HepG2 (cell line): ENCODE measurements around the gene PIGN. TPM values are rescaled to one million over a fixed set of nuclear protein-coding genes. Genes with fewer than 3 reads are reported as not detected.

ENCODE experiments used
- ATAC-seq: fragments of 200-7000 bp; cut with Tn5 transposase; 3 replicates; pipeline ENCODE4 v1.9.1; 2020; ENCODE audit warnings: mild to moderate bottlenecking, moderate library complexity
- BruUV-seq: library from RNA; stranded (reverse); fragments of 400-500 nt; replicated peaks from 2 replicates; lab custom pipeline; 2021; lab: Mats Ljungman, UMichigan
- CTCF ChIA-PET: fragments of 300-600 bp; formaldehyde crosslinking; extraction: SDS; loops from one replicate; lab custom pipeline; 2021; ENCODE audit warnings: low total read pairs, inconsistent platforms, low intra/inter-chr PET ratio; lab: Yijun Ruan, JAX
- POLR2A ChIA-PET: fragments of 350-600 bp; sonication (Branson Sonifier 250); formaldehyde crosslinking; loops from one replicate; lab custom pipeline; 2020; ENCODE audit warnings: antibody characterized with exemption, inconsistent platforms; lab: Yijun Ruan, JAX
- DNase-seq: peaks from one replicate; pipeline ENCODE4 v3.0.0-alpha.2; 2015; ENCODE audit warnings: low spot score
- FAIRE-seq: peaks from 3 replicates; lab custom pipeline; 2011; peaks lifted over from hg19 to GRCh38; lab: Jason Lieb, UNC
- H2AFZ ChIP-seq: one replicate; pipeline ENCODE4 v1.6.1; 2011; ENCODE audit warnings: low read length, inconsistent platforms
- H3K27ac ChIP-seq: fragments of 300-600 bp; 3 replicates; pipeline ENCODE4 v1.8.0; 2011; ENCODE audit warnings: mixed run types, mild to moderate bottlenecking, mixed read lengths, low read length, inconsistent platforms; ENCODE audit not compliant: insufficient read depth; ENCODE audit errors: extremely low read length
- H3K27me3 ChIP-seq, 2 experiments: fragments of 200-600 bp in 1 of 2; 2 replicates in 1 of 2; 3 replicates in 1 of 2; pipeline versions ENCODE4 v1.6.0 to v1.8.0; 2011; ENCODE audit warnings: low read length in 2 of 2, mild to moderate bottlenecking in 2 of 2, moderate library complexity in 2 of 2, inconsistent platforms in 1 of 2; ENCODE audit not compliant: insufficient read depth in 2 of 2, control insufficient read depth in 1 of 2
- H3K36me3 ChIP-seq, 2 experiments: fragments of 200-600 bp in 1 of 2; replicated peaks in 1 of 2; 2 replicates in 1 of 2; 3 replicates in 1 of 2; pipeline versions ENCODE4 v1.5.1 to v1.8.0; 2011; ENCODE audit warnings: low read length in 2 of 2, inconsistent platforms in 1 of 2; ENCODE audit not compliant: insufficient read depth in 2 of 2, control insufficient read depth in 1 of 2
- H3K4me1 ChIP-seq: 2 replicates; pipeline ENCODE4 v1.5.1; 2012; ENCODE audit warnings: low read length, inconsistent platforms; ENCODE audit not compliant: insufficient read depth
- H3K4me2 ChIP-seq: 2 replicates; pipeline ENCODE4 v1.6.0; 2011; ENCODE audit warnings: low read depth, low read length, inconsistent platforms
- H3K4me3 ChIP-seq, 3 experiments: fragments of 200-600 bp in 1 of 3; sonication (generic), shearing (Covaris generic) in 1 of 3; replicated peaks in 1 of 3; 2 replicates each; pipeline ENCODE4 v1.5.1; 2011 to 2016; ENCODE audit warnings: low read length in 3 of 3, inconsistent platforms in 2 of 3, low read depth in 2 of 3, mild to moderate bottlenecking in 2 of 3, control low read depth in 1 of 3, mixed read lengths in 1 of 3; ENCODE audit not compliant: insufficient read depth in 1 of 3
- H3K79me2 ChIP-seq: one replicate; pipeline ENCODE4 v1.6.1; 2011; ENCODE audit warnings: low read length, inconsistent platforms; ENCODE audit not compliant: insufficient read depth
- H3K9ac ChIP-seq: 2 replicates; pipeline ENCODE4 v1.6.0; 2011; ENCODE audit warnings: mild to moderate bottlenecking, low read depth, low read length, inconsistent platforms; ENCODE audit not compliant: insufficient read depth
- H3K9me3 ChIP-seq: 2 replicates; pipeline ENCODE4 v1.5.1; 2012; ENCODE audit warnings: mild to moderate bottlenecking, low read length
- H4K20me1 ChIP-seq: 2 replicates; pipeline ENCODE4 v1.6.0; 2011; ENCODE audit warnings: inconsistent platforms, mild to moderate bottlenecking, low read length, moderate library complexity; ENCODE audit not compliant: insufficient read depth
- ATF1 ChIP-seq: IDR thresholded peaks from 2 replicates; pipeline ENCODE4 v1.6.1; 2016; ENCODE audit warnings: mild to moderate bottlenecking, control low read depth
- DPF2 ChIP-seq: sonication (generic); formaldehyde crosslinking; IDR thresholded peaks from 2 replicates; pipeline ENCODE4 v1.4.0; 2020; ENCODE audit warnings: mild to moderate bottlenecking, low read depth, missing genetic modification reagents, borderline replicate concordance
- DR1 ChIP-seq: sonication (generic); formaldehyde crosslinking; IDR thresholded peaks from 2 replicates; pipeline ENCODE4 v1.8.0; 2021; ENCODE audit warnings: mild to moderate bottlenecking, missing genetic modification reagents, inconsistent platforms
- FOSL1 ChIP-seq: sonication (generic); formaldehyde crosslinking; IDR thresholded peaks from 2 replicates; pipeline ENCODE4 v1.9.0; 2021; ENCODE audit warnings: missing genetic modification reagents, borderline replicate concordance
- IKZF1 ChIP-seq: fragments of 450-650 bp; IDR thresholded peaks from 2 replicates; pipeline ENCODE4 v1.7.1; 2016
- LCORL ChIP-seq, 2 experiments: fragments of 450-650 bp in 1 of 2; sonication (generic) in 1 of 2; formaldehyde crosslinking in 1 of 2; IDR thresholded peaks; 2 replicates each; pipeline versions ENCODE4 v1.5.0 to v1.6.1; 2017 to 2020; ENCODE audit warnings: antibody characterized with exemption in 1 of 2, missing genetic modification reagents in 1 of 2
- PAWR ChIP-seq: sonication (generic); formaldehyde crosslinking; IDR thresholded peaks from 2 replicates; pipeline ENCODE4 v1.4.0; 2020; ENCODE audit warnings: missing genetic modification reagents, mild to moderate bottlenecking, borderline replicate concordance
- SMC3 ChIP-seq: IDR thresholded peaks from 2 replicates; pipeline ENCODE4 v1.6.1; 2011; ENCODE audit warnings: low read length, improper control_type of control experiment
- ZNF10 ChIP-seq: sonication (generic); formaldehyde crosslinking; IDR thresholded peaks from 2 replicates; pipeline ENCODE4 v1.4.0; 2020; ENCODE audit warnings: mild to moderate bottlenecking, low read depth, missing genetic modification reagents, borderline replicate concordance
- ZNF143 ChIP-seq: sonication (generic); formaldehyde crosslinking; IDR thresholded peaks from 2 replicates; pipeline ENCODE4 v1.4.0; 2020; ENCODE audit warnings: missing genetic modification reagents
- ZNF44 ChIP-seq: sonication (generic); formaldehyde crosslinking; IDR thresholded peaks from 2 replicates; pipeline ENCODE4 v1.5.1; 2020; ENCODE audit warnings: mild to moderate bottlenecking, missing genetic modification reagents
- ZNF558 ChIP-seq: sonication (generic); formaldehyde crosslinking; IDR thresholded peaks from 2 replicates; pipeline ENCODE4 v1.9.0; 2022; ENCODE audit warnings: mild to moderate bottlenecking, missing genetic modification reagents, borderline replicate concordance
- ZNF761 ChIP-seq: sonication (generic); formaldehyde crosslinking; conservative IDR thresholded peaks from 2 replicates; pipeline ENCODE4 v1.4.0; 2020; ENCODE audit warnings: mild to moderate bottlenecking, missing genetic modification reagents
- ZNF839 ChIP-seq: sonication (generic); formaldehyde crosslinking; IDR thresholded peaks from 2 replicates; pipeline ENCODE4 v1.4.0; 2020; ENCODE audit warnings: missing genetic modification reagents, mild to moderate bottlenecking, borderline replicate concordance
- WGBS: methylation state at CpG from one replicate; pipeline ENCODE4 v1.1.6; 2017; ENCODE audit warnings: low lambda C conversion rate; 5-methylcytosine and 5-hydroxymethylcytosine counted together
- in situ Hi-C: cut with HindIII; loops from 2 replicates; pipeline ENCODE4 v1.10.0; 2017; ENCODE audit warnings: low pct_unique_long_range_greater_than_20kb; ENCODE audit not compliant: extremely low pct_ligation_motif_present
- intact Hi-C: fragments of 100-400 bp; cut with micrococcal nuclease; formaldehyde crosslinking; loops from one replicate; pipeline ENCODE4 v1.10.0; 2022; ENCODE audit not compliant: unreplicated experiment
- polyA plus RNA-seq, 8 experiments: library from polyadenylated mRNA; depleted of rRNA in 3 of 8; stranded (reverse) in 7 of 8; unstranded in 1 of 8; fragments of >200 nt; fragmentation: Illumina TruSeq in 4 of 8; extraction: Trizol in 4 of 8; gene quantifications; 2 replicates each; pipeline versions ENCODE4 v1.2.1 to v1.2.3, GENCODE V29; 2011 to 2016; ENCODE audit warnings: low read depth in 4 of 8, missing spikeins in 1 of 8, mixed read lengths in 1 of 8; ENCODE audit not compliant: insufficient read depth in 1 of 8
- total RNA-seq, 5 experiments: library from RNA; depleted of rRNA; stranded (reverse); fragments of >200 nt; fragmentation: Illumina TruSeq; extraction: Trizol; gene quantifications; 2 replicates each; pipeline ENCODE4 v1.2.3, GENCODE V29; 2016; ENCODE audit warnings: low read depth in 1 of 5
- TF ChIP-seq, protein P1 (sequence below): IDR thresholded peaks from 2 replicates; pipeline ENCODE4 v1.6.1; 2016; ENCODE audit warnings: mild to moderate bottlenecking
- TF ChIP-seq, protein P2 (sequence below): sonication (generic); formaldehyde crosslinking; IDR thresholded peaks from 2 replicates; pipeline ENCODE4 v1.4.0; 2020; ENCODE audit warnings: mild to moderate bottlenecking, missing genetic modification reagents
- TF ChIP-seq, protein P3 (sequence below), 2 experiments: IDR thresholded peaks; 2 replicates each; pipeline ENCODE4 v1.6.1; 2011 to 2012; ENCODE audit warnings: low read length in 2 of 2, borderline replicate concordance in 1 of 2, low read depth in 1 of 2, mild to moderate bottlenecking in 1 of 2, moderate library complexity in 1 of 2
- TF ChIP-seq, protein P4 (sequence below): sonication (generic); formaldehyde crosslinking; IDR thresholded peaks from 2 replicates; pipeline ENCODE4 v1.4.0; 2020; ENCODE audit warnings: missing genetic modification reagents

The PIGN gene
- total and polyA plus RNA-seq, 2 of the 13 experiments (the other 11 are each of a cell fraction or from before 2014, with no cell fraction given), result 15.5 to 33.6 TPM

DNA sequence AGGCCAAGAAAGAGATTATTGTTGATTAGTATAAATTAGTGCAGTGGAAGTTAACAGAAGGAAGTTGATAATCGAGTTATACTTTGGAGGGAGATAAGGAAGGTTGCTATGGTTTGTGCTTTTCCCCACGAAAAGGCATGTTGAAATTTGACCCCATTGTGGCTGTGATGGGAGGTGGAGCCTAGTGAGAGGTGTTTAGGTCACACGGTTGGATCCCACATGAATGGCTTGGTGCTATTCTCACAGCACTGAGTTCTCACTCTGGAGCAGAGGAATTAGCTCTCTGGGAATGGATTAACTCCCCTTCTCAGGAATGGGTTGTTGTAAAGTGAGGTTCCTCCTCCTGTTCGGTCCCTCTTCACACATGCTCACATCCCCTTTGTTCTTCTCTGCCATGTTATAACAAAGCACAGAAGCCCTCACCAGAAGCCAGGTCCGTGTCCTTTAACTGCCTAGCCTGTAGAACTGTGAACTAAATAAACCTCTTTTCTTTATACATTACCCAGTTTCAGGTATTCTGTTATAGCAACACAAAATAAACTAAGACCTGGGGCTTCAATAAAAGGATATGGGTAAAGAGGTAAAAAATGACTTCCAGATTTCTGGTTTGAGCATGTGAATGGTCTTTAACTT lies 21.9 kb downstream of the PIGN start:
- no peak overlapping the region for H3K4me2 ChIP-seq
- H4K20me1 ChIP-seq, result no peaks in the 10 kb centered on the region
- no peak overlapping the region for H3K4me3 ChIP-seq
- in situ Hi-C loops (no loop called here), intact Hi-C loops (no loop called here)
- CTCF ChIA-PET, result no interaction called here
- no peak overlapping the region for H3K9ac ChIP-seq
- FAIRE-seq (no peak), ATAC-seq (no peak), DNase-seq (no peak)
- H3K79me2 ChIP-seq, result no peaks in the 10 kb centered on the region
- H3K9me3 ChIP-seq, result no peaks in the 10 kb centered on the region
- no peaks in the 10 kb centered on the region for H3K4me1 ChIP-seq
- H2AFZ ChIP-seq, result no peak overlapping the region
- POLR2A ChIA-PET, result no interaction called here
- 76% methylated on average over 5 of the region's 5 CpGs for WGBS
- no peak overlapping the region for H3K27ac ChIP-seq
- BruUV-seq, result no TSS peak
- peaks cover 3 to 8% of the 10 kb centered on the region in 2 experiments; a peak in 1 of 5 replicates for H3K36me3 ChIP-seq
- no peaks in the 10 kb centered on the region for H3K27me3 ChIP-seq
- no peak for TF ChIP-seq ZNF44 (CRISPR knock-in tag)
- no peak for TF ChIP-seq SMC3
- TF ChIP-seq, protein P1, sequence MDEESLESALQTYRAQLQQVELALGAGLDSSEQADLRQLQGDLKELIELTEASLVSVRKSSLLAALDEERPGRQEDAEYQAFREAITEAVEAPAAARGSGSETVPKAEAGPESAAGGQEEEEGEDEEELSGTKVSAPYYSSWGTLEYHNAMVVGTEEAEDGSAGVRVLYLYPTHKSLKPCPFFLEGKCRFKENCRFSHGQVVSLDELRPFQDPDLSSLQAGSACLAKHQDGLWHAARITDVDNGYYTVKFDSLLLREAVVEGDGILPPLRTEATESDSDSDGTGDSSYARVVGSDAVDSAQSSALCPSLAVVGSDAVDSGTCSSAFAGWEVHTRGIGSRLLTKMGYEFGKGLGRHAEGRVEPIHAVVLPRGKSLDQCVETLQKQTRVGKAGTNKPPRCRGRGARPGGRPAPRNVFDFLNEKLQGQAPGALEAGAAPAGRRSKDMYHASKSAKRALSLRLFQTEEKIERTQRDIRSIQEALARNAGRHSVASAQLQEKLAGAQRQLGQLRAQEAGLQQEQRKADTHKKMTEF (CRISPR knock-in tag), result no peak
- TF ChIP-seq ZNF761 (CRISPR knock-in tag), result no peak
- TF ChIP-seq, protein P2, sequence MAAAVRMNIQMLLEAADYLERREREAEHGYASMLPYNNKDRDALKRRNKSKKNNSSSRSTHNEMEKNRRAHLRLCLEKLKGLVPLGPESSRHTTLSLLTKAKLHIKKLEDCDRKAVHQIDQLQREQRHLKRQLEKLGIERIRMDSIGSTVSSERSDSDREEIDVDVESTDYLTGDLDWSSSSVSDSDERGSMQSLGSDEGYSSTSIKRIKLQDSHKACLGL (CRISPR knock-in tag), result no peak
- TF ChIP-seq ATF1 (CRISPR knock-in tag), result no peak
- TF ChIP-seq ZNF10 (CRISPR knock-in tag), result no peak
- TF ChIP-seq DR1 (CRISPR knock-in tag), result no peak
- TF ChIP-seq, protein P3, sequence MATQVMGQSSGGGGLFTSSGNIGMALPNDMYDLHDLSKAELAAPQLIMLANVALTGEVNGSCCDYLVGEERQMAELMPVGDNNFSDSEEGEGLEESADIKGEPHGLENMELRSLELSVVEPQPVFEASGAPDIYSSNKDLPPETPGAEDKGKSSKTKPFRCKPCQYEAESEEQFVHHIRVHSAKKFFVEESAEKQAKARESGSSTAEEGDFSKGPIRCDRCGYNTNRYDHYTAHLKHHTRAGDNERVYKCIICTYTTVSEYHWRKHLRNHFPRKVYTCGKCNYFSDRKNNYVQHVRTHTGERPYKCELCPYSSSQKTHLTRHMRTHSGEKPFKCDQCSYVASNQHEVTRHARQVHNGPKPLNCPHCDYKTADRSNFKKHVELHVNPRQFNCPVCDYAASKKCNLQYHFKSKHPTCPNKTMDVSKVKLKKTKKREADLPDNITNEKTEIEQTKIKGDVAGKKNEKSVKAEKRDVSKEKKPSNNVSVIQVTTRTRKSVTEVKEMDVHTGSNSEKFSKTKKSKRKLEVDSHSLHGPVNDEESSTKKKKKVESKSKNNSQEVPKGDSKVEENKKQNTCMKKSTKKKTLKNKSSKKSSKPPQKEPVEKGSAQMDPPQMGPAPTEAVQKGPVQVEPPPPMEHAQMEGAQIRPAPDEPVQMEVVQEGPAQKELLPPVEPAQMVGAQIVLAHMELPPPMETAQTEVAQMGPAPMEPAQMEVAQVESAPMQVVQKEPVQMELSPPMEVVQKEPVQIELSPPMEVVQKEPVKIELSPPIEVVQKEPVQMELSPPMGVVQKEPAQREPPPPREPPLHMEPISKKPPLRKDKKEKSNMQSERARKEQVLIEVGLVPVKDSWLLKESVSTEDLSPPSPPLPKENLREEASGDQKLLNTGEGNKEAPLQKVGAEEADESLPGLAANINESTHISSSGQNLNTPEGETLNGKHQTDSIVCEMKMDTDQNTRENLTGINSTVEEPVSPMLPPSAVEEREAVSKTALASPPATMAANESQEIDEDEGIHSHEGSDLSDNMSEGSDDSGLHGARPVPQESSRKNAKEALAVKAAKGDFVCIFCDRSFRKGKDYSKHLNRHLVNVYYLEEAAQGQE (IDR thresholded peaks at IDR 0.05; ENCODE audit: borderline replicate concordance in 1 of 2, low read depth in 1 of 2, low read length in 2 of 2), result no peak
- no peak for TF ChIP-seq DPF2 (CRISPR knock-in tag)
- TF ChIP-seq LCORL (IDR thresholded peaks at IDR 0.05), result no peak
- TF ChIP-seq LCORL (CRISPR knock-in tag; IDR thresholded peaks at IDR 0.05), result no peak
- TF ChIP-seq ZNF558, result no peak
- TF ChIP-seq, protein P4, sequence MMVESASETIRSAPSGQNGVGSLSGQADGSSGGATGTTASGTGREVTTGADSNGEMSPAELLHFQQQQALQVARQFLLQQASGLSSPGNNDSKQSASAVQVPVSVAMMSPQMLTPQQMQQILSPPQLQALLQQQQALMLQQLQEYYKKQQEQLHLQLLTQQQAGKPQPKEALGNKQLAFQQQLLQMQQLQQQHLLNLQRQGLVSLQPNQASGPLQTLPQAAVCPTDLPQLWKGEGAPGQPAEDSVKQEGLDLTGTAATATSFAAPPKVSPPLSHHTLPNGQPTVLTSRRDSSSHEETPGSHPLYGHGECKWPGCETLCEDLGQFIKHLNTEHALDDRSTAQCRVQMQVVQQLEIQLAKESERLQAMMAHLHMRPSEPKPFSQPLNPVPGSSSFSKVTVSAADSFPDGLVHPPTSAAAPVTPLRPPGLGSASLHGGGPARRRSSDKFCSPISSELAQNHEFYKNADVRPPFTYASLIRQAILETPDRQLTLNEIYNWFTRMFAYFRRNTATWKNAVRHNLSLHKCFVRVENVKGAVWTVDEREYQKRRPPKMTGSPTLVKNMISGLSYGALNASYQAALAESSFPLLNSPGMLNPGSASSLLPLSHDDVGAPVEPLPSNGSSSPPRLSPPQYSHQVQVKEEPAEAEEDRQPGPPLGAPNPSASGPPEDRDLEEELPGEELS, result no peak
- TF ChIP-seq PAWR (CRISPR knock-in tag), result no peak
- TF ChIP-seq ZNF143 (CRISPR knock-in tag), result no peak
- no peak for TF ChIP-seq FOSL1
- TF ChIP-seq IKZF1, result no peak
- no peak for TF ChIP-seq ZNF839 (CRISPR knock-in tag)
